ENCODE data around the gene FBXO38. TPM values are rescaled to one million over a fixed set of nuclear protein-coding genes. Genes with fewer than 3 reads are reported as not detected.

The FBXO38 gene
- total and polyA plus RNA-seq, 2 of the 13 experiments (the other 11 are each of a cell fraction or from before 2014, with no cell fraction given): 24.8 to 35.9 TPM

DNA sequence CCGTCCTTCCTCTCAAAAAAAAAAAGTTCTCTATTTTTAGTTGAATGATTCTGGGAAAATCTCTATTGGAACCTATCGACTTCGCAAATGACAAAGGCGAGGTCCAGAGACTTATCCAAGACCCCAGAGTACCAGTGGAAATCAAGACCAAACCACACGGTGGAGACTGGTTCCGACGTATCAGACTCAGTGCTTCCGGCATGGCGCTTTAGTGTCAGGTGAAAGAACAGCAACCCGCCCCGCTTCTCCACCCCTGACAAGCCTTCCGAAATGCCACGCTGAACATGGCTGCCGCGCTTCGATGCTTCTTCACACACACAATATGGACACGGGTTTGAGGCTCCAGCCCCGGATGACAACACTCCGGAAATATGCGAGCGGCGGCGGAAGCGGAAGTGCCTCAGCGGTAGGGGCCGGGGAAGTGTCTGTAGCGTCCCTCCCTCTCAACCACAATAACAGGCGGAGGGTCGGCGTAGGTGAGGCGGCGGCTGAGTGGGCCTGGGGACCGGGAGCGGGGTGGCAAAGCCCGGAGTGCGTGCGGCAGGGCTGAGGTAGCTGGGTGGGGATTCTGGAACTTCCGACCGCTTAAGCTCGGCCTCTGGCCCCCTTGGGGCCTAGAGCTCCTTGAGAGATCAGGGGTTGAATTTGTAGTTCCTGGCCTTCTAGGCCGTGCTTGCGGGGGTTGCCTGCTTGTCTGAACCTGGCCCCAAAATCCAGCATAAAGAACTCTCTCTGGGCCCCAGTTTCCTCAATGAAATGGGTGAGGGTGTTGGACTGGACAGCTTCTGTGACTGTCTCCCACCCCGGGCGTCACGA is at the start of gene FBXO38 (continued):
- TF ChIP-seq ZSCAN31 (CRISPR knock-in tag; IDR thresholded peaks at IDR 0.05; ENCODE audit: low read depth) (peak; percentile 72), SRSF9 (IDR thresholded peaks at IDR 0.05; ENCODE audit: borderline replicate concordance, insufficient read depth, low read depth, low read length, poor library complexity, severe bottlenecking) (no peak), MLLT10 (CRISPR knock-in tag; IDR thresholded peaks at IDR 0.05) (no peak), ZNF549 (CRISPR knock-in tag; IDR thresholded peaks at IDR 0.05) (no peak), ZSCAN22 (CRISPR knock-in tag; IDR thresholded peaks at IDR 0.05) (no peak), MEIS1 (CRISPR knock-in tag; IDR thresholded peaks at IDR 0.05; ENCODE audit: borderline replicate concordance) (no peak; the same call in 1 of the 2 replicates), ZNF484 (CRISPR knock-in tag; IDR thresholded peaks at IDR 0.05; ENCODE audit: borderline replicate concordance, low read depth) (no peak; the same call in 1 of the 2 replicates), ZNF326 (CRISPR knock-in tag; IDR thresholded peaks at IDR 0.05; ENCODE audit: borderline replicate concordance) (no peak), ZNF543 (CRISPR knock-in tag; IDR thresholded peaks at IDR 0.05) (no peak; the same call in 1 of the 2 replicates), ZNF75D (CRISPR knock-in tag; IDR thresholded peaks at IDR 0.05; ENCODE audit: borderline replicate concordance) (no peak), ZNF205 (CRISPR knock-in tag; IDR thresholded peaks at IDR 0.05) (peak; percentile 56; the same call in 1 of the 2 replicates), ZNF225 (CRISPR knock-in tag; IDR thresholded peaks at IDR 0.05) (no peak)
- TF ChIP-seq, protein P1, sequence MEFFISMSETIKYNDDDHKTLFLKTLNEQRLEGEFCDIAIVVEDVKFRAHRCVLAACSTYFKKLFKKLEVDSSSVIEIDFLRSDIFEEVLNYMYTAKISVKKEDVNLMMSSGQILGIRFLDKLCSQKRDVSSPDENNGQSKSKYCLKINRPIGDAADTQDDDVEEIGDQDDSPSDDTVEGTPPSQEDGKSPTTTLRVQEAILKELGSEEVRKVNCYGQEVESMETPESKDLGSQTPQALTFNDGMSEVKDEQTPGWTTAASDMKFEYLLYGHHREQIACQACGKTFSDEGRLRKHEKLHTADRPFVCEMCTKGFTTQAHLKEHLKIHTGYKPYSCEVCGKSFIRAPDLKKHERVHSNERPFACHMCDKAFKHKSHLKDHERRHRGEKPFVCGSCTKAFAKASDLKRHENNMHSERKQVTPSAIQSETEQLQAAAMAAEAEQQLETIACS (CRISPR knock-in tag; IDR thresholded peaks at IDR 0.05): no peak
- TF ChIP-seq, protein P2, sequence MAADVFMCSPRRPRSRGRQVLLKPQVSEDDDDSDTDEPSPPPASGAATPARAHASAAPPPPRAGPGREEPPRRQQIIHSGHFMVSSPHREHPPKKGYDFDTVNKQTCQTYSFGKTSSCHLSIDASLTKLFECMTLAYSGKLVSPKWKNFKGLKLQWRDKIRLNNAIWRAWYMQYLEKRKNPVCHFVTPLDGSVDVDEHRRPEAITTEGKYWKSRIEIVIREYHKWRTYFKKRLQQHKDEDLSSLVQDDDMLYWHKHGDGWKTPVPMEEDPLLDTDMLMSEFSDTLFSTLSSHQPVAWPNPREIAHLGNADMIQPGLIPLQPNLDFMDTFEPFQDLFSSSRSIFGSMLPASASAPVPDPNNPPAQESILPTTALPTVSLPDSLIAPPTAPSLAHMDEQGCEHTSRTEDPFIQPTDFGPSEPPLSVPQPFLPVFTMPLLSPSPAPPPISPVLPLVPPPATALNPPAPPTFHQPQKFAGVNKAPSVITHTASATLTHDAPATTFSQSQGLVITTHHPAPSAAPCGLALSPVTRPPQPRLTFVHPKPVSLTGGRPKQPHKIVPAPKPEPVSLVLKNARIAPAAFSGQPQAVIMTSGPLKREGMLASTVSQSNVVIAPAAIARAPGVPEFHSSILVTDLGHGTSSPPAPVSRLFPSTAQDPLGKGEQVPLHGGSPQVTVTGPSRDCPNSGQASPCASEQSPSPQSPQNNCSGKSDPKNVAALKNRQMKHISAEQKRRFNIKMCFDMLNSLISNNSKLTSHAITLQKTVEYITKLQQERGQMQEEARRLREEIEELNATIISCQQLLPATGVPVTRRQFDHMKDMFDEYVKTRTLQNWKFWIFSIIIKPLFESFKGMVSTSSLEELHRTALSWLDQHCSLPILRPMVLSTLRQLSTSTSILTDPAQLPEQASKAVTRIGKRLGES (CRISPR knock-in tag; IDR thresholded peaks at IDR 0.05; ENCODE audit: borderline replicate concordance): no peak
- TF ChIP-seq, protein P3, sequence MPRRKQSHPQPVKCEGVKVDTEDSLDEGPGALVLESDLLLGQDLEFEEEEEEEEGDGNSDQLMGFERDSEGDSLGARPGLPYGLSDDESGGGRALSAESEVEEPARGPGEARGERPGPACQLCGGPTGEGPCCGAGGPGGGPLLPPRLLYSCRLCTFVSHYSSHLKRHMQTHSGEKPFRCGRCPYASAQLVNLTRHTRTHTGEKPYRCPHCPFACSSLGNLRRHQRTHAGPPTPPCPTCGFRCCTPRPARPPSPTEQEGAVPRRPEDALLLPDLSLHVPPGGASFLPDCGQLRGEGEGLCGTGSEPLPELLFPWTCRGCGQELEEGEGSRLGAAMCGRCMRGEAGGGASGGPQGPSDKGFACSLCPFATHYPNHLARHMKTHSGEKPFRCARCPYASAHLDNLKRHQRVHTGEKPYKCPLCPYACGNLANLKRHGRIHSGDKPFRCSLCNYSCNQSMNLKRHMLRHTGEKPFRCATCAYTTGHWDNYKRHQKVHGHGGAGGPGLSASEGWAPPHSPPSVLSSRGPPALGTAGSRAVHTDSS (CRISPR knock-in tag; conservative IDR thresholded peaks at IDR 0.05): no peak
- TF ChIP-seq, protein P4, sequence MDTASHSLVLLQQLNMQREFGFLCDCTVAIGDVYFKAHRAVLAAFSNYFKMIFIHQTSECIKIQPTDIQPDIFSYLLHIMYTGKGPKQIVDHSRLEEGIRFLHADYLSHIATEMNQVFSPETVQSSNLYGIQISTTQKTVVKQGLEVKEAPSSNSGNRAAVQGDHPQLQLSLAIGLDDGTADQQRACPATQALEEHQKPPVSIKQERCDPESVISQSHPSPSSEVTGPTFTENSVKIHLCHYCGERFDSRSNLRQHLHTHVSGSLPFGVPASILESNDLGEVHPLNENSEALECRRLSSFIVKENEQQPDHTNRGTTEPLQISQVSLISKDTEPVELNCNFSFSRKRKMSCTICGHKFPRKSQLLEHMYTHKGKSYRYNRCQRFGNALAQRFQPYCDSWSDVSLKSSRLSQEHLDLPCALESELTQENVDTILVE (CRISPR knock-in tag; IDR thresholded peaks at IDR 0.05): peak; percentile 88
- TF ChIP-seq, protein P5, sequence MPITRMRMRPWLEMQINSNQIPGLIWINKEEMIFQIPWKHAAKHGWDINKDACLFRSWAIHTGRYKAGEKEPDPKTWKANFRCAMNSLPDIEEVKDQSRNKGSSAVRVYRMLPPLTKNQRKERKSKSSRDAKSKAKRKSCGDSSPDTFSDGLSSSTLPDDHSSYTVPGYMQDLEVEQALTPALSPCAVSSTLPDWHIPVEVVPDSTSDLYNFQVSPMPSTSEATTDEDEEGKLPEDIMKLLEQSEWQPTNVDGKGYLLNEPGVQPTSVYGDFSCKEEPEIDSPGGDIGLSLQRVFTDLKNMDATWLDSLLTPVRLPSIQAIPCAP (CRISPR knock-in tag; IDR thresholded peaks at IDR 0.05; ENCODE audit: low read depth): no peak
- TF ChIP-seq, protein P6, sequence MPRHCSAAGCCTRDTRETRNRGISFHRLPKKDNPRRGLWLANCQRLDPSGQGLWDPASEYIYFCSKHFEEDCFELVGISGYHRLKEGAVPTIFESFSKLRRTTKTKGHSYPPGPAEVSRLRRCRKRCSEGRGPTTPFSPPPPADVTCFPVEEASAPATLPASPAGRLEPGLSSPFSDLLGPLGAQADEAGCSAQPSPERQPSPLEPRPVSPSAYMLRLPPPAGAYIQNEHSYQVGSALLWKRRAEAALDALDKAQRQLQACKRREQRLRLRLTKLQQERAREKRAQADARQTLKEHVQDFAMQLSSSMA (CRISPR knock-in tag; IDR thresholded peaks at IDR 0.05): peak; percentile 100

Measured in HepG2 (cell line).